Skin epidermis (tissue), 12 donors: ENCODE measurements around the gene RNF144B.
A peak's percentile ranks its signal among the peaks of the same experiment; 100 is the strongest.
"Not testable (repeated sequence)": the region's sequence is repeated elsewhere in the genome, so short reads cannot be mapped to it uniquely, and the experiment has no call there.

Experiments used
- H3K27ac ChIP-seq, 21 experiments: fragments of 200-600 bp; sonication (generic) in 11 of 21; one replicate each; pipeline ENCODE4 v1.5.0; 2020; ENCODE audit warnings: mild to moderate bottlenecking in 3 of 21, inconsistent platforms in 2 of 21, moderate library complexity in 2 of 21
- H3K4me3 ChIP-seq, 7 experiments: fragments of 200-600 bp; sonication (generic) in 2 of 7; one replicate each; pipeline ENCODE4 v1.5.0; 2020; ENCODE audit warnings: inconsistent platforms in 2 of 7, mild to moderate bottlenecking in 2 of 7, moderate library complexity in 1 of 7

The RNF144B gene

GRCh38 chr6:18400831-18401446, 13.8 kb downstream of the RNF144B start:
- Histone ChIP-seq H3K4me3 (no peak overlapping the region), H3K27ac (peak overlapping the region in 16 of 21 experiments; percentile 3 to 78 (median 44))

DNA sequence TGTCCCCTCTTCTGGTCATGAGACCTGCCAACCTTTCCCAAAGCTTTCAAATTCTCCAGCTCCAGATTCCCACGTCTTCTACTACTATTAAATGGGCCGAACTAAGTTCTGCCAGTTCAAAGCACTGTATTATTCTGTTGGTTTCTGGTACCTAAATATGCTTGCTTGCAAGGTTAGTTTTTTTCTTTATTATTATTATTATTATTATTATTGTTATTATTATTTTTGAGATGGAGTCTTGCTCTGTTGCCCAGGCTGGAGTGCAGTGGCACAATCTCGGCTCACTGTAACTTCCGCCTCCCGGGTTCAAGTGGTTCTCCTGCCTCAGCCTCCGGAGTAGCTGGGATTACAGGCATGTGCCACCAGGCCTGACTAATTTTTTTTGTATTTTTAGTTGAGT, 17.8 kb downstream of the RNF144B start:
- not testable (repeated sequence) for H3K4me3 ChIP-seq
- H3K27ac ChIP-seq = peak overlapping the region in 6 of 21 experiments; percentile 24 to 52 (median 40)

- H3K27ac ChIP-seq = peak overlapping the region in 10 of 21 experiments; percentile 17 to 62 (median 50)
- H3K4me3 ChIP-seq = no peak overlapping the region
Measured at GRCh38 chr6:18405477-18406293, 18.5 kb downstream of the RNF144B start.

DNA sequence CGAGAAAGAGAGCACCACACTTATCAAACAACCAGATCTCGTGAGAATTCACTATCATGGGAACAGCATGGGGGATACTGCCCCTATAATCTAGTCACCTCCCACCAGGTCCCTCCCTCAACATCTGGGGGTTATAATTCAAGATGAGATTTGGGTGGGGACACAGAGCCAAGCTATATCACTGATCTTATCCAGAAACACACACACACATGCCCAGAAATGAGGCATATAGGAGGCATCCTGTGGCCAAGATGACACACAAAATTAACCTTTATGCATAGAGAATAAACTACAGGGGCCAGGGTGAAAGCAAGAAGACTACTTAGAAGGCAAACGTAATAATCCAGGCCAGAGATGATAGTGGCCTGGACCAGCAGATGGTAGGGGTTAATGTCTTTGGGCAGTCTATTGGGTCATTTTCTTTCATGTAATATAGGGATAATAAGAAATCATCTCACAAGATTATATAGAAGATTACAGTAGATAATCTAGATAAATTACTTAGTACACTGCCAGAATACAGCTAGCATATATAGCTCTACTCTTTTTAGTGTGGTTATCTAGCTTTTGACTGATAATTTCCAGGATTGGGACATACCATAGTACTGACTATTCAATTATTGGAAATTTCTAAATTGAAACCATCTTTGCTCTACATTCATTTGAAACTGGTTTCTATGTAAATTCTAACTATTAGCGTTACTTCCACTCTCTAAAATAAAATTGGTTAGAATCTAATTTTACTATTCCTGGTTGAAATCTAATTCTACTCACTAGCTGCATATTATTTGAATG, 20.0 kb downstream of the RNF144B start:
- H3K4me3 ChIP-seq = no peak overlapping the region
- peak overlapping the region in 7 of 21 experiments; percentile 10 to 54 (median 18) for H3K27ac ChIP-seq

DNA sequence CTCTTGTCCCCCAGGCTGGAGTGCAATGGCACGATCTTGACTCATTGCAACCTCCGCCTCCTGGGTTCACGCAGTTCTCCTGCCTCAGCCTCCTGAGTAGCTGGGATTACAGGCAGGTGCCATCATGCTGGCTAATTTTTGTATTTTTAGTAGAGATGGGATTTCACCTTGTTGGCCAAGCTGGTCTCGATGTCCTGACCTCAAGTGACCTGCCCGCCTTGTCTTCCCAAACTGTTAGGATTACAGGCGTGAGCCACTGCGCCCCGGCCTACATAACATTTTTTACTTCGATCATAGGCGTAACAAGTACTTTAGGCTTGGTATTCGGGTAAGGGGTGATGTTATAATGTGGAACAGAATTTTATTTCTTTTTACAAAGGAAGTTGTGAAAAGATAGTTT, 22.5 kb downstream of the RNF144B start:
- H3K27ac ChIP-seq, H3K4me3 ChIP-seq: not testable (repeated sequence)

DNA sequence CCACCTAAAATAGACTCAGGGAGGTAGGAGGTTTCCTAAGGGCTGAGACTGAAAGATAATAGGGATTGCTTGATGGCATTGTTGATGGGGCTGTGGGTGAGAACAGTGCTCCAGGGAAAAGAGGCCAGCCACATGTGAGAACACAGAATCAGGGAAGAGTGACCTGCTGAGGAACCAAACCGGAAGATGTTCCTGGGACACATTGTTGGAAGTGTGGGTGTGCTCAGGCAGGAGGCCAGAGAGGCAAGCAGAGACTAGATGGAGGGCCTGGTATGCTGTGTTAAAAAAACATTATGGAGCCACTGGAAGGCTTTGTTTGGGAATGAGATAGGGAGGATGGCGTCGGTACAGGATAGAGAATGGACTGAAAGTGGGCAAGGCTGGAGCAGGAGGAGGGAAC, 23.3 kb downstream of the RNF144B start:
- Histone ChIP-seq H3K4me3 (no peak overlapping the region), H3K27ac (peak overlapping the region in 1 of 21 experiments; percentile 30)

DNA sequence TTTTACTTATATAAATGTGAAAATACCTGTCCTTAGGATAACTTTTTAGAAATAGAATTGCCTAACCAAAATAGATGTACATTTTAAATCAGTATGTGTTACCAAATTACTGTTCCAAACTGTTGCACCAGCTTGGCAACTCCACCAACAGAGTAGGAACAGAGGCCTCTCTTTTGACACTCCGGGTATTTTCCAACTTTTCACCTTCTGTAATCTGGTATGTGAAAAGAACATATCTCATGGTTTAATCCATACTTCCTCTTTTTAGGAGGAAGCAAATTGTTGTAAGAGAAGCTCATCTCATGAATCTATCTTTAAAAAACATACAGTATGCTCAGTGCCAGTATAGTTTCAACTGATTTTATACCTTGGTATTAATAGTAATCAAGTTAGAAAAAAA, 24.9 kb downstream of the RNF144B start:
- peak overlapping the region in 4 of 21 experiments; percentile 23 to 72 (median 28) for H3K27ac ChIP-seq
- H3K4me3 ChIP-seq = no peak overlapping the region

DNA sequence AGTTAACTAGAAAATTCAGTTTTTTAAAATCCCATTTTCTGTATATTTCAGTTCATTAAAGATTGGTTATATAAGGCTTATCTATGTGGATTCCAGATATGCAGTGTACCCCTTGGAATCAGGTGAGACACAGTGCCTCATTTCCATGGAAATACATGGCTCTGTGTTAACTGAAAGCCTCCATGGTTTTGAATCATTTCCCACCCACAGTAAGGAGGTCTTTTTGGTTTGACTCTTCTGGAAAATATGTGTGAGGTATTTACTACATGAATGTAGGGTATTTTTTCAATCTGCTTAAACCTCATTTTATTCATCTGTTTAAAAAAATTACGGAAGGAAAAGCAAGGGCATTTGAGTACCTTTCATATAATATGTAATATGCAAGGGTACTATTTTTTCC, 25.5 kb downstream of the RNF144B start:
- peak overlapping the region in 5 of 21 experiments; percentile 23 to 72 (median 32) for H3K27ac ChIP-seq
- H3K4me3 ChIP-seq = no peak overlapping the region

- H3K4me3 ChIP-seq = no peak overlapping the region
- H3K27ac ChIP-seq = no peak overlapping the region
Measured at GRCh38 chr6:18413381-18413780, 26.2 kb downstream of the RNF144B start.

DNA sequence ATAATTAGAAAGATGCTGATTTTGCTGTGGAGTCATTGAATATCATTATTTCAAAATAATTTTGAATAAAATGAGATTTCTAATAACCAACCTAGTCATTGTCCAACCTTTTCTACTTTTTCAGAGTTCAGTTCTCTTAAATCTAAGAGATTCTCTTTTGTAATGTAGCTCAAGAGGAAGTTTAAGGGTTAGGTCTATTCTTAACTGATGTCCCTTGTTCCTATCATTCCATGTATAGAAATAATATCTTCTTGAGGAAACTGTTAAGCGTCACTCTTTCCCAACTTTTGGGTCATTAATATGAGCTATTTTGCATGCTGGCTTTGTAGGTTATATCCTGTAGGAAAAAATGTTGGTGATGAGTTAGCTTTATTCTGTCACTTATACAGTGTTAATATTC, 27.0 kb downstream of the RNF144B start:
- Histone ChIP-seq H3K27ac (no peak overlapping the region), H3K4me3 (no peak overlapping the region)

DNA sequence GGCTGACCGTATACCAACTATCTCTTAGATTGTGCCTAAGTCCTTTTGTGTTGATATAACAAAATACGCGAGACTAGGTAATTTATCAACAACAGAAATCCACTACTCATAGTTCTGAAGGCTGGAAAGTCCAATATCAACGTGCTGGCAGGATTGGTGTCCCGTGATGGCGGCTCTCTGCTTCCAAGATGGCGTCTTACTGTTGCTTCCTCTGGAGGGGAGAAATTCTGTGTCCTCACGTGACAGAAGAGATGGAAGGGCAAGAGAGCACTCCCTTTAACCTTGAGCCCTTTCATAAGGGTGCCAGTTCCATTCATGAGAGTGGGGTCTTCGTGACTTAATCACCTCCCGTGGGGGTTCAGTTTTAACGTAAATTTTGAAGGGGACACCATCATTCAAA, 28.1 kb downstream of the RNF144B start:
- Histone ChIP-seq H3K4me3 (no peak overlapping the region), H3K27ac (peak overlapping the region in 1 of 21 experiments; percentile 47)

GRCh38 chr6:18415671-18416340, 28.7 kb downstream of the RNF144B start:
- Histone ChIP-seq H3K4me3 (no peak overlapping the region), H3K27ac (peak overlapping the region in 3 of 21 experiments; percentile 28 to 47 (median 35))

- Histone ChIP-seq H3K4me3 (no peak overlapping the region), H3K27ac (peak overlapping the region in 1 of 21 experiments; percentile 28)
Measured at GRCh38 chr6:18416341-18416679, 29.2 kb downstream of the RNF144B start.

DNA sequence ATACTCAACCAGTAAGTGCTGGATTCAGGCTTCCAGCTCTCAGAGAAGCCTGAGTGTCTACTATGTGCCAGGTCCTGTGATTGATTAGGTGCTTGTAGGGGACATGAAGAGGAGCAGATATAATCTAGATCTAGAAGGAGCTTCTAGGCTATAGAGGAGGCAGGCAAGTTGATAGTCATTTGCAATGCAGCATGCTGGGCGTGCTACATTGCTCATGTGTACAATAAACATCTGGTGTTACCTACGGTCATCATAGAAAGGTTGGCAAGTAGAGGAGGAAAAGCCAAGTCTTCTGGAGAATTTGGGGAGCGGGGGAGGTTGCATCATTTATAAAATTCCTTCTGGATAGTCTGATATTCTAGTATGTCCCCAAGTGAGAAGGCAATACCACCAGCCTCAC, 33.2 kb downstream of the RNF144B start:
- Histone ChIP-seq H3K27ac (no peak overlapping the region), H3K4me3 (no peak overlapping the region)

DNA sequence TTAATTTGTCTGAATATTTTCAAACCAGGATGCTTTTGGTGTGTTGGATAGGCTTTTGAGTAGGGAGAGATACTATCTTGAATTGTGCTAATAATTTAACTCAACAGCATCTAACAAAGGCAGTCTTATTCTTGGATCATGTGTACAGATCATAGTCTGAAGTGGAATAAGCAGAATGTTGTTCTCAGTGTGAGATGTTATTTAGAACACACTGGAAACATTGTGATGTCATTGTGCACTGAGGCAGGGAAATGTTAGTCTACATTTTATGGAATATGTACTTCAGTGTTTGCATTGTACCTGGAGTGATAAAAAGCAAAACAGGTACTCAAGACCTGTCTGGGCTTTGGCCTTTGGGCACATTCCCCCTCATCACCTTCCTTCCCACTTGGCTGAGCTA, 35.0 kb downstream of the RNF144B start:
- Histone ChIP-seq H3K4me3 (no peak overlapping the region), H3K27ac (peak overlapping the region in 1 of 21 experiments; percentile 15)

DNA sequence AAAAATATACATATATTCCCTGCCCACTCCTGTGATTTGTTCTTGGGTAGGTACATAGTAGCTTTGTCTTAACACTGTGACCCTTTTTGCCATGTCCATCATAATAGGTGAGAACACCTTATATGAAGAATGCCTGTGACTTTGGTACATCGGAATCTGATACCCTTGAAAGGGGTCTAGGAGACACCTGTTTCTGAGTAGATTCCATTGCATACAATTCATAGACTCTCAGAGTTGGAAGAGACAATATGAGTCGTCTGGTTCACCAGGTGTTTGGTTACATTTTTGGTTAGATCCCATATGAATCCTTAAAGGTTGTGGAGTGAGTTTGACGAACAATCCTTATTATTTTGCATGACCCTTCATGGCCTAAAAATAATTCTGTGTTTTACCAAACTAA, 36.3 kb downstream of the RNF144B start:
- Histone ChIP-seq H3K4me3 (no peak overlapping the region), H3K27ac (no peak overlapping the region)

- Histone ChIP-seq H3K27ac (no peak overlapping the region), H3K4me3 (no peak overlapping the region)
Measured at GRCh38 chr6:18424201-18424600, 37.1 kb downstream of the RNF144B start.

DNA sequence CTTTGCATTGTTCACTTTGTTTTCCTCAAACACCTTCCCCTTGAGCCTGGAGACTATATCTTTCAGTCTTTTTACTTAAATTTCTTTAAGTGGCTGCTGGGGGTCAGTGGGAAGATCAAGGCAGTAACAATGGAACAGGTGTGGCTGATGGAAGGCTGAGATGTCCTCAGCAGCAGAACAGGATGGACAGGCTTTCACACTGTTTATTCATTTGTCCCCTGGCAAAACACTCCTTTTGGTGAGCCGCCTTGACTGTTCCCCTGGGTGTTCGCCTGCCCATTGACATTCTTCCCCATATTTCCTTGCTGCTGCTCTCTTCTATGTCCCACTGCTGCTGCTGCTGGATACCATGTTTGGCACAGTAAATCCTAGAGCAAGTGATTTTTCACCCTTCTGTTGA, 38.1 kb downstream of the RNF144B start:
- H3K27ac ChIP-seq = peak overlapping the region in 1 of 21 experiments; percentile 7
- no peak overlapping the region for H3K4me3 ChIP-seq

GRCh38 chr6:18427296-18427695, 40.1 kb downstream of the RNF144B start:
- H3K27ac ChIP-seq = no peak overlapping the region
- no peak overlapping the region for H3K4me3 ChIP-seq
